ENCODE measurements around the gene AHCYL2.

DNA sequence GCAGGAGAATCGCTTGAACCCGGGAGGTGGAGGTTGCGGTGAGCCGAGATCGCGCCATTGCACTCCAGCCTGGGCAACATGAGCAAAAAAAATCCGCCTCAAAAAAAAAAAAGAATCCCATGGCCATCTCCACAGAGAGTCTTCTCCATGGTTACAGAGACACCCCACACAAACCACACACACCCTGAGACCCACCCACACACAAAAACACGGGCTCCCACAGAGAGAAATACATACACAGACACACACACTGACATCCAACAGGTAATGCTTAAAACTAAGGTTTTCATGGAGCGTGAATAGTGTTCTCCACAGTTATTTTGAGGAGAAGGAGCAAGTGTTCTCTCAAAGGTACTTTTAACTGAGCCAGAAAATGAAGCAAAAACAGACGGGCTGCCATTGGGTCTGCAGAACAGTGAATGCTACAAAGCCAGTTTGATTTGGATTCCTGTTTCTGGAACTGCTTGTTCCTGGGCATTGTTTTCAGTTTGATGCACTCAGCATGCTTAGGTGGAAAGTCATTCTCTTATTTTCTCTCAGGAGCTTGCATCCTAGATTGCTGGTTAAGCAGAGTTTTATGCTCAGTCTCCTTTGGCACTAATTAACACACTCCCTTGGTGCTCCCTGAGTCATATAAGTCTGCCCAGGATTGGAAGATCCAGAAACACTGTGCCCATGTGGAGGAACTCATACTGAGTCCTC lies 15.4 kb downstream of the AHCYL2 start:
- TF ChIP-seq, protein P1, sequence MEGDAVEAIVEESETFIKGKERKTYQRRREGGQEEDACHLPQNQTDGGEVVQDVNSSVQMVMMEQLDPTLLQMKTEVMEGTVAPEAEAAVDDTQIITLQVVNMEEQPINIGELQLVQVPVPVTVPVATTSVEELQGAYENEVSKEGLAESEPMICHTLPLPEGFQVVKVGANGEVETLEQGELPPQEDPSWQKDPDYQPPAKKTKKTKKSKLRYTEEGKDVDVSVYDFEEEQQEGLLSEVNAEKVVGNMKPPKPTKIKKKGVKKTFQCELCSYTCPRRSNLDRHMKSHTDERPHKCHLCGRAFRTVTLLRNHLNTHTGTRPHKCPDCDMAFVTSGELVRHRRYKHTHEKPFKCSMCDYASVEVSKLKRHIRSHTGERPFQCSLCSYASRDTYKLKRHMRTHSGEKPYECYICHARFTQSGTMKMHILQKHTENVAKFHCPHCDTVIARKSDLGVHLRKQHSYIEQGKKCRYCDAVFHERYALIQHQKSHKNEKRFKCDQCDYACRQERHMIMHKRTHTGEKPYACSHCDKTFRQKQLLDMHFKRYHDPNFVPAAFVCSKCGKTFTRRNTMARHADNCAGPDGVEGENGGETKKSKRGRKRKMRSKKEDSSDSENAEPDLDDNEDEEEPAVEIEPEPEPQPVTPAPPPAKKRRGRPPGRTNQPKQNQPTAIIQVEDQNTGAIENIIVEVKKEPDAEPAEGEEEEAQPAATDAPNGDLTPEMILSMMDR (IDR thresholded peaks at IDR 0.05), result no peak
- TF ChIP-seq POLR2AphosphoS5 (IDR thresholded peaks at IDR 0.05), result no peak

Measured in gastroesophageal sphincter (tissue), 3 donors.